ENCODE measurements around the gene SEMA3G. TPM values are rescaled to one million over a fixed set of nuclear protein-coding genes. Genes with fewer than 3 reads are reported as not detected.

The SEMA3G gene
- polyA plus RNA-seq, 1 donor from 2014 or later, result not detected

- H3K36me3 ChIP-seq (ENCODE audit: insufficient read depth, low read length), result peaks cover 7% of the 10 kb centered on the region
- H3K79me2 ChIP-seq (replicated peaks; ENCODE audit: insufficient read depth, low read length), result peaks cover 13% of the 10 kb centered on the region
- TF ChIP-seq REST (IDR thresholded peaks at IDR 0.05; ENCODE audit: borderline replicate concordance) (no peak), EP300 (conservative IDR thresholded peaks at IDR 0.05; ENCODE audit: poor library complexity, severe bottlenecking) (no peak), EZH2 (IDR thresholded peaks at IDR 0.05; ENCODE audit: borderline replicate concordance, insufficient read depth, low read length, poor library complexity, severe bottlenecking) (no peak), MXI1 (conservative IDR thresholded peaks at IDR 0.05; ENCODE audit: poor library complexity, severe bottlenecking) (no peak), RAD21 (conservative IDR thresholded peaks at IDR 0.05) (no peak), POLR2AphosphoS5 (IDR thresholded peaks at IDR 0.05) (no peak), TAF1 (IDR thresholded peaks at IDR 0.05; ENCODE audit: low read depth) (no peak), SMC3 (conservative IDR thresholded peaks at IDR 0.05; ENCODE audit: poor library complexity) (no peak)
- TF ChIP-seq, protein P1, sequence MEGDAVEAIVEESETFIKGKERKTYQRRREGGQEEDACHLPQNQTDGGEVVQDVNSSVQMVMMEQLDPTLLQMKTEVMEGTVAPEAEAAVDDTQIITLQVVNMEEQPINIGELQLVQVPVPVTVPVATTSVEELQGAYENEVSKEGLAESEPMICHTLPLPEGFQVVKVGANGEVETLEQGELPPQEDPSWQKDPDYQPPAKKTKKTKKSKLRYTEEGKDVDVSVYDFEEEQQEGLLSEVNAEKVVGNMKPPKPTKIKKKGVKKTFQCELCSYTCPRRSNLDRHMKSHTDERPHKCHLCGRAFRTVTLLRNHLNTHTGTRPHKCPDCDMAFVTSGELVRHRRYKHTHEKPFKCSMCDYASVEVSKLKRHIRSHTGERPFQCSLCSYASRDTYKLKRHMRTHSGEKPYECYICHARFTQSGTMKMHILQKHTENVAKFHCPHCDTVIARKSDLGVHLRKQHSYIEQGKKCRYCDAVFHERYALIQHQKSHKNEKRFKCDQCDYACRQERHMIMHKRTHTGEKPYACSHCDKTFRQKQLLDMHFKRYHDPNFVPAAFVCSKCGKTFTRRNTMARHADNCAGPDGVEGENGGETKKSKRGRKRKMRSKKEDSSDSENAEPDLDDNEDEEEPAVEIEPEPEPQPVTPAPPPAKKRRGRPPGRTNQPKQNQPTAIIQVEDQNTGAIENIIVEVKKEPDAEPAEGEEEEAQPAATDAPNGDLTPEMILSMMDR (IDR thresholded peaks at IDR 0.05; ENCODE audit: poor library complexity, severe bottlenecking), result no peak
These were observed 40.9 kb downstream of the SEMA3G start for GRCh38 chr3:52403955-52404354.

GRCh38 chr3:52403271-52403841 is 41.5 kb downstream of the SEMA3G start:
- H2AFZ ChIP-seq (ENCODE audit: low read depth, low read length), result no peak overlapping the region
- no peaks in the 10 kb centered on the region for H3K9me3 ChIP-seq (ENCODE audit: low read length)
- H3K9me2 ChIP-seq (ENCODE audit: insufficient read depth, low read length), result no peaks in the 10 kb centered on the region
- no peaks in the 10 kb centered on the region for H3F3A ChIP-seq (ENCODE audit: insufficient read depth, low read length, poor library complexity, severe bottlenecking)
- H3K27me3 ChIP-seq (ENCODE audit: insufficient read depth, low read depth, low read length), result no peaks in the 10 kb centered on the region
- TF ChIP-seq, protein P1 (IDR thresholded peaks at IDR 0.05; ENCODE audit: poor library complexity, severe bottlenecking), result no peak
- TF ChIP-seq SMC3 (conservative IDR thresholded peaks at IDR 0.05; ENCODE audit: poor library complexity) (no peak), MXI1 (conservative IDR thresholded peaks at IDR 0.05; ENCODE audit: poor library complexity, severe bottlenecking) (no peak), EZH2 (IDR thresholded peaks at IDR 0.05; ENCODE audit: borderline replicate concordance, insufficient read depth, low read length, poor library complexity, severe bottlenecking) (no peak), POLR2AphosphoS5 (IDR thresholded peaks at IDR 0.05) (no peak), EP300 (conservative IDR thresholded peaks at IDR 0.05; ENCODE audit: poor library complexity, severe bottlenecking) (no peak), TAF1 (IDR thresholded peaks at IDR 0.05; ENCODE audit: low read depth) (no peak), REST (IDR thresholded peaks at IDR 0.05; ENCODE audit: borderline replicate concordance) (no peak), RAD21 (conservative IDR thresholded peaks at IDR 0.05) (no peak)
- H3K9ac ChIP-seq (ENCODE audit: low read length), result no peak overlapping the region
- peaks cover 7% of the 10 kb centered on the region for H3K79me2 ChIP-seq (replicated peaks; ENCODE audit: insufficient read depth, low read length)
- peaks cover 7% of the 10 kb centered on the region for H3K36me3 ChIP-seq (ENCODE audit: insufficient read depth, low read length)
- H3K4me3 ChIP-seq (ENCODE audit: low read length), result no peak overlapping the region
- no peak overlapping the region for H3K27ac ChIP-seq (ENCODE audit: low read length)
- no peak overlapping the region for H3K4me2 ChIP-seq (ENCODE audit: low read length)
- no peaks in the 10 kb centered on the region for H4K20me1 ChIP-seq (ENCODE audit: insufficient read depth)

More at GRCh38 chr3:52403955-52404354, 40.9 kb downstream of the SEMA3G start:
- Histone ChIP-seq H3F3A (ENCODE audit: insufficient read depth, low read length, poor library complexity, severe bottlenecking) (no peaks in the 10 kb centered on the region), H3K9ac (ENCODE audit: low read length) (no peak overlapping the region), H3K9me2 (ENCODE audit: insufficient read depth, low read length) (no peaks in the 10 kb centered on the region), H3K4me2 (ENCODE audit: low read length) (no peak overlapping the region), H3K4me3 (ENCODE audit: low read length) (no peak overlapping the region), H3K27me3 (ENCODE audit: insufficient read depth, low read depth, low read length) (no peaks in the 10 kb centered on the region), H2AFZ (ENCODE audit: low read depth, low read length) (no peak overlapping the region), H3K9me3 (ENCODE audit: low read length) (no peaks in the 10 kb centered on the region), H3K27ac (ENCODE audit: low read length) (no peak overlapping the region), H4K20me1 (ENCODE audit: insufficient read depth) (no peaks in the 10 kb centered on the region)

Measured in neural cell (in vitro differentiated cells).